IMR-90 (cell line): Measurements from ENCODE around the gene POU2AF1. TPM values are rescaled to one million over a fixed set of nuclear protein-coding genes. Genes with fewer than 3 reads are reported as not detected.

Source experiments
- ATAC-seq: fragments of 200-7000 bp; cut with Tn5 transposase; 2 replicates; pipeline ENCODE4 v1.9.1; 2020; ENCODE audit warnings: low read depth, mild to moderate bottlenecking, moderate library complexity
- BruUV-seq: library from RNA; stranded (reverse); fragments of 400-500 nt; replicated peaks from 2 replicates; lab custom pipeline; 2021; lab: Mats Ljungman, UMichigan
- CTCF ChIA-PET: fragments of 300-600 bp; formaldehyde crosslinking; extraction: SDS; loops from one replicate; lab custom pipeline; 2021; ENCODE audit warnings: antibody characterized with exemption; lab: Yijun Ruan, JAX
- POLR2A ChIA-PET: fragments of 300-600 bp; sonication (Branson Sonifier 250); formaldehyde crosslinking; loops from one replicate; lab custom pipeline; 2022; ENCODE audit warnings: antibody characterized with exemption; ENCODE audit not compliant: unreplicated experiment; lab: Charles Lee
- DNase-seq: peaks from one replicate; pipeline ENCODE4 v3.0.0; 2013
- H2AFZ ChIP-seq: replicated peaks from 2 replicates; pipeline ENCODE3; 2013; ENCODE audit warnings: low read length, mild to moderate bottlenecking; ENCODE audit not compliant: poor library complexity
- H2AK5ac ChIP-seq: 2 replicates; pipeline ENCODE4 v1.6.1; 2013; ENCODE audit warnings: low read depth, low read length, inconsistent platforms
- H2AK9ac ChIP-seq: replicated peaks from 2 replicates; pipeline ENCODE3; 2013; ENCODE audit warnings: mild to moderate bottlenecking, low read depth, low read length, moderate library complexity; ENCODE audit not compliant: poor library complexity
- H2BK120ac ChIP-seq: 2 replicates; pipeline ENCODE4 v1.6.1; 2013; ENCODE audit warnings: low read depth, low read length, inconsistent platforms
- H2BK15ac ChIP-seq: 3 replicates; pipeline ENCODE4 v1.6.1; 2013; ENCODE audit warnings: low read depth, low read length, inconsistent platforms
- H2BK20ac ChIP-seq: 2 replicates; pipeline ENCODE4 v1.6.1; 2013; ENCODE audit warnings: low read depth, mild to moderate bottlenecking, inconsistent platforms, low read length, moderate library complexity
- H2BK5ac ChIP-seq: 2 replicates; pipeline ENCODE4 v1.6.1; 2013; ENCODE audit warnings: mild to moderate bottlenecking, low read depth, low read length, inconsistent platforms; ENCODE audit not compliant: poor library complexity, severe bottlenecking
- H3K14ac ChIP-seq: replicated peaks from 2 replicates; pipeline ENCODE4 v1.6.1; 2013; ENCODE audit warnings: low read depth, low read length, inconsistent platforms
- H3K18ac ChIP-seq: 2 replicates; pipeline ENCODE4 v1.6.1; 2013; ENCODE audit warnings: low read depth, low read length, control low read depth
- H3K23ac ChIP-seq: 2 replicates; pipeline ENCODE4 v1.6.1; 2013; ENCODE audit warnings: low read depth, low read length, inconsistent platforms
- H3K27ac ChIP-seq: 2 replicates; pipeline ENCODE4 v1.5.1; 2013; ENCODE audit warnings: mild to moderate bottlenecking, control low read depth, low read length; ENCODE audit not compliant: insufficient read depth
- H3K27me3 ChIP-seq: 2 replicates; pipeline ENCODE4 v1.6.1; 2013; ENCODE audit warnings: low read length; ENCODE audit not compliant: control insufficient read depth, insufficient read depth
- H3K36me3 ChIP-seq: 2 replicates; pipeline ENCODE4 v1.6.1; 2013; ENCODE audit warnings: low read length, mixed read lengths; ENCODE audit not compliant: control insufficient read depth, insufficient read depth
- H3K4ac ChIP-seq: 2 replicates; pipeline ENCODE4 v1.6.1; 2013; ENCODE audit warnings: low read depth, low read length, inconsistent platforms
- H3K4me1 ChIP-seq: 2 replicates; pipeline ENCODE4 v1.6.1; 2013; ENCODE audit warnings: low read length, mixed read lengths; ENCODE audit not compliant: control insufficient read depth, insufficient read depth
- H3K4me2 ChIP-seq: 2 replicates; pipeline ENCODE4 v1.6.1; 2013; ENCODE audit warnings: low read depth, mild to moderate bottlenecking, control low read depth, low read length, moderate library complexity
- H3K4me3 ChIP-seq: 2 replicates; pipeline ENCODE4 v1.5.1; 2013; ENCODE audit warnings: low read depth, mild to moderate bottlenecking, control low read depth, low read length, moderate library complexity; ENCODE audit not compliant: insufficient read depth
- H3K56ac ChIP-seq: 2 replicates; pipeline ENCODE4 v1.6.1; 2013; ENCODE audit warnings: low read length, inconsistent platforms; ENCODE audit not compliant: insufficient read depth; ENCODE audit errors: extremely low read depth
- H3K79me1 ChIP-seq, 2 experiments: 2 replicates each; pipeline ENCODE4 v1.6.1; 2013; ENCODE audit warnings: low read length in 2 of 2, inconsistent platforms in 1 of 2, low read depth in 1 of 2
- H3K9ac ChIP-seq: 2 replicates; pipeline ENCODE4 v1.6.1; 2013; ENCODE audit warnings: low read depth, low read length, control low read depth
- H3K9me1 ChIP-seq: 2 replicates; pipeline ENCODE4 v1.6.1; 2013; ENCODE audit warnings: low read length, inconsistent platforms; ENCODE audit not compliant: insufficient read depth
- H3K9me3 ChIP-seq: 2 replicates; pipeline ENCODE4 v1.6.1; 2013; ENCODE audit warnings: low read length; ENCODE audit not compliant: control insufficient read depth, insufficient read depth
- H4K20me1 ChIP-seq: 2 replicates; pipeline ENCODE4 v1.6.1; 2013; ENCODE audit warnings: low read length, inconsistent platforms; ENCODE audit not compliant: insufficient read depth
- H4K5ac ChIP-seq: 2 replicates; pipeline ENCODE4 v1.6.1; 2013; ENCODE audit warnings: mild to moderate bottlenecking, low read depth, low read length, control low read depth
- H4K8ac ChIP-seq, 2 experiments: 2 replicates each; pipeline ENCODE4 v1.6.1; 2013; ENCODE audit warnings: low read depth in 2 of 2, low read length in 2 of 2, control low read depth in 1 of 2, inconsistent platforms in 1 of 2
- H4K91ac ChIP-seq: 2 replicates; pipeline ENCODE4 v1.6.1; 2013; ENCODE audit warnings: low read depth, low read length, inconsistent platforms; ENCODE audit not compliant: insufficient read depth
- MXI1 ChIP-seq: IDR thresholded peaks from 2 replicates; pipeline ENCODE4 v1.6.1; 2012; ENCODE audit warnings: low read depth, mild to moderate bottlenecking, low read length, moderate library complexity, borderline replicate concordance
- NFE2L2 ChIP-seq: fragments of 150-350 bp; IDR thresholded peaks from 2 replicates; pipeline ENCODE4 v1.6.1; 2016; ENCODE audit warnings: low read depth, mild to moderate bottlenecking, low read length
- SMC3 ChIP-seq: fragments of 150-350 bp; IDR thresholded peaks from 2 replicates; pipeline ENCODE4 v1.6.1; 2016; ENCODE audit warnings: low read depth, mild to moderate bottlenecking, antibody characterized with exemption, low read length, moderate library complexity
- WGBS, 2 experiments: methylation state at CpG; one replicate each; pipeline versions ENCODE4 v1.1.5 to v1.1.7; 2013; ENCODE audit warnings: missing lambda C conversion rate in 2 of 2; ENCODE audit not compliant: insufficient read length in 1 of 2; ENCODE audit errors: extremely low coverage in 2 of 2; 5-methylcytosine and 5-hydroxymethylcytosine counted together
- dilution Hi-C: fragments of 300-500 bp; cut with HindIII; formaldehyde crosslinking; loops from one replicate; pipeline ENCODE4 v1.14.3; 2018; ENCODE audit warnings: low sequenced_read_pairs; ENCODE audit not compliant: unreplicated experiment
- in situ Hi-C: fragments of 300-500 bp; cut with MboI; formaldehyde crosslinking; loops from 3 replicates; pipeline ENCODE4 v1.14.3; 2019; ENCODE audit warnings: low sequenced_read_pairs, inconsistent platforms, mixed read lengths
- intact Hi-C: fragments of 100-400 bp; cut with micrococcal nuclease; formaldehyde crosslinking; loops from 2 replicates; pipeline ENCODE4 v1.10.0; 2022
- polyA plus RNA-seq, 3 experiments: library from polyadenylated mRNA; depleted of rRNA; stranded (reverse); fragments of >200 nt; gene quantifications; 2 replicates each; pipeline ENCODE4 v1.2.3, GENCODE V29; 2012; ENCODE audit warnings: low replicate concordance in 1 of 3
- total RNA-seq: library from RNA; depleted of rRNA; stranded (reverse); fragments of >200 nt; gene quantifications from 2 replicates; pipeline ENCODE4 v1.2.3, GENCODE V29; 2012

The POU2AF1 gene
- total and polyA plus RNA-seq, 2 of the 4 experiments (the other 2 are of a cell fraction): not detected

- H3K4me2 ChIP-seq: no peak overlapping the region; the same call in 1 of the 2 replicates
- no peaks in the 10 kb centered on the region for H3K79me1 ChIP-seq
- no peak overlapping the region for H2AFZ ChIP-seq
- no peaks in the 10 kb centered on the region for H4K20me1 ChIP-seq
- DNase-seq: peak; percentile 39
- no peaks in the 10 kb centered on the region for H3K9me1 ChIP-seq
- no peak overlapping the region for H2AK5ac ChIP-seq
- no peak overlapping the region for H3K4ac ChIP-seq
- H2BK120ac ChIP-seq: no peak overlapping the region
- dilution Hi-C loops: no loop called here
- H3K56ac ChIP-seq: no peak overlapping the region
- no peak overlapping the region for H2AK9ac ChIP-seq
- H3K14ac ChIP-seq: no peak overlapping the region
- H3K36me3 ChIP-seq: no peaks in the 10 kb centered on the region
- no peak overlapping the region for H3K9ac ChIP-seq
- no peak for TF ChIP-seq SMC3
- no peak for TF ChIP-seq MXI1
- peak; percentile 17; the same call in 1 of the 2 replicates for TF ChIP-seq NFE2L2
- H3K4me1 ChIP-seq: 0 out of 2 replicates have a peak, but pooled peaks cover 1% of the 10 kb centered on the region
- H3K23ac ChIP-seq: no peak overlapping the region
- in situ Hi-C loops: no loop called here
- POLR2A ChIA-PET: no interaction called here
- H3K27me3 ChIP-seq: peaks cover 61% of the 10 kb centered on the region
- no peak overlapping the region for H3K4me3 ChIP-seq
- H2BK15ac ChIP-seq: no peak overlapping the region
- CTCF ChIA-PET: no interaction called here
- peak; percentile 37; the same call in 1 of the 2 replicates for ATAC-seq
- WGBS, 2 experiments: no CpG with 5 or more reads among the region's 7 CpGs
- no TSS peak for BruUV-seq
- intact Hi-C loops: no loop called here
- H4K5ac ChIP-seq: no peak overlapping the region
- H2BK5ac ChIP-seq: no peak overlapping the region
- no peak overlapping the region for H4K91ac ChIP-seq
- no peak overlapping the region for H4K8ac ChIP-seq
- no peaks in the 10 kb centered on the region; the same call in 1 of the 2 replicates for H3K9me3 ChIP-seq
- H3K18ac ChIP-seq: no peak overlapping the region
- no peak overlapping the region for H2BK20ac ChIP-seq
- H3K27ac ChIP-seq: no peak overlapping the region
These were observed 70.9 kb downstream of the POU2AF1 start for GRCh38 chr11:111308140-111308539.
